OCI-LY7 (cell line): ENCODE measurements around the gene BCAS4.

ENCODE experiments used
- CTCF ChIP-seq: fragments of 200-600 bp; sonication (generic); conservative IDR thresholded peaks from 2 replicates; pipeline ENCODE4 v1.5.1; 2014; ENCODE audit warnings: mild to moderate bottlenecking, antibody characterized with exemption, low read length, moderate library complexity, mixed read lengths
- EZH2phosphoT487 ChIP-seq: fragments of 200-600 bp; sonication (generic); IDR thresholded peaks from 2 replicates; pipeline ENCODE4 v1.6.1; 2018; ENCODE audit warnings: low read depth, borderline replicate concordance, mild to moderate bottlenecking, mixed run types, antibody characterized with exemption, low read length, moderate library complexity, mixed read lengths

- TF ChIP-seq CTCF = no peak
- TF ChIP-seq EZH2phosphoT487 = no peak
These were observed 48.0 kb downstream of the BCAS4 start for GRCh38 chr20:50842821-50843220.
